Psoas muscle (tissue), 8 donors: ENCODE measurements around the gene AFF1. TPM values are rescaled to one million over a fixed set of nuclear protein-coding genes. Genes with fewer than 3 reads are reported as not detected.

ENCODE experiments used
- ATAC-seq, 4 donors: fragments of 200-7000 bp; cut with Tn5 transposase; one replicate each; pipeline ENCODE4 v1.9.1; 2020; ENCODE audit warnings: moderate library complexity in 3 of 4, mild to moderate bottlenecking in 2 of 4
- DNase-seq, 2 donors: peaks; one replicate each; pipeline ENCODE4 v3.0.0-alpha.2; 2020
- H3K27ac ChIP-seq: fragments of 200-600 bp; one replicate; pipeline ENCODE4 v1.8.0; 2022
- H3K27me3 ChIP-seq, 3 donors: fragments of 200-600 bp in 1 of 3; one replicate each; pipeline versions ENCODE4 v1.6.1 to v1.8.0; 2013 to 2022; ENCODE audit warnings: low read length in 2 of 3, mild to moderate bottlenecking in 2 of 3, moderate library complexity in 1 of 3; ENCODE audit not compliant: insufficient read depth in 3 of 3
- H3K36me3 ChIP-seq, 2 donors: fragments of 200-600 bp in 1 of 2; one replicate each; pipeline versions ENCODE4 v1.6.1 to v1.8.0; 2013 to 2022; ENCODE audit warnings: low read depth in 1 of 2, mild to moderate bottlenecking in 1 of 2, moderate library complexity in 1 of 2; ENCODE audit not compliant: insufficient read depth in 1 of 2
- H3K4me1 ChIP-seq: fragments of 200-600 bp; one replicate; pipeline ENCODE4 v1.8.0; 2022
- H3K4me3 ChIP-seq: fragments of 200-600 bp; one replicate; pipeline ENCODE4 v1.8.0; 2022; ENCODE audit warnings: mild to moderate bottlenecking
- H3K9me3 ChIP-seq: fragments of 200-600 bp; one replicate; pipeline ENCODE4 v1.8.0; 2022
- CTCF ChIP-seq: fragments of 200-600 bp; IDR thresholded peaks from one replicate; pipeline ENCODE4 v1.8.0; 2022; ENCODE audit warnings: antibody characterized with exemption
- WGBS, 3 donors: extraction: QIAGEN DNeasy Blood & Tissue Kit; methylation state at CpG; one replicate each; pipeline versions ENCODE4 v1.1.6 to v1.1.7; 2013; 5-methylcytosine and 5-hydroxymethylcytosine counted together
- intact Hi-C, 2 donors: fragments of 100-400 bp; cut with DNase I; formaldehyde crosslinking; loops; one replicate each; pipeline versions ENCODE4 v1.11.0 to v1.14.2; 2022
- polyA plus RNA-seq, 3 donors: library from polyadenylated mRNA; stranded (reverse); fragments of 200-250 nt; gene quantifications; one replicate each; pipeline ENCODE4 v1.2.3, GENCODE V29; 2013
- total RNA-seq, 4 donors: library from RNA; stranded (reverse); fragmentation: NEBNext Ultra II Directional in 2 of 4; extraction: Animal tissue kit (Norgen Biotek cat#: 25700) in 2 of 4; gene quantifications; one replicate each; pipeline versions ENCODE4 v1.2.1 to v1.2.4, GENCODE V29; 2021 to 2023
- donor health status: healthy with polysubstance abuse.
- donor health status: DM: no; HTN: no; CAD: no; lungs with moderate emphysema.
- donor health status: Bipolar disorder and iron deficiency.
- donor health status: healthy.
- donor health status: DM: yes; HTN: yes; CAD: no.
- donor health status: DM: no; HTN: no; CAD: no.
- donor health status: DM: no; HTN: no; CAD: no.
- donor health status: DM: yes; HTN: yes; CAD: no.

AFF1 gene
- total and polyA plus RNA-seq, 7 donors: 62.7 to 171 (median 120) TPM

GRCh38 chr4:87055311-87055710, 120.5 kb downstream of the AFF1 start:
- WGBS, 3 donors: 5 to 16% (median 11%) methylated on average over 2 of the region's 2 CpGs
- no peak for TF ChIP-seq CTCF
- Histone ChIP-seq H3K9me3 (no peaks in the 10 kb centered on the region), H3K27me3 (no peaks in the 10 kb centered on the region), H3K27ac (peak overlapping the region; percentile 87), H3K4me1 (peaks cover 88% of the 10 kb centered on the region), H3K36me3 (peaks cover 0 to 8% of the 10 kb centered on the region in 2 donors), H3K4me3 (peak overlapping the region; percentile 37)
- no peak for DNase-seq
- ATAC-seq: peak; percentile 34 to 51 (median 40)
- intact Hi-C loops: no loop called here

GRCh38 chr4:87056881-87057280, 122.1 kb downstream of the AFF1 start:
- intact Hi-C loops: no loop called here
- TF ChIP-seq CTCF: no peak
- Histone ChIP-seq H3K27ac (peak overlapping the region; percentile 87), H3K27me3 (no peaks in the 10 kb centered on the region), H3K4me3 (no peak overlapping the region), H3K9me3 (no peaks in the 10 kb centered on the region), H3K36me3 (peaks cover 0 to under 1% of the 10 kb centered on the region in 2 donors), H3K4me1 (peaks cover 92% of the 10 kb centered on the region)
- ATAC-seq: no peak
- no peak for DNase-seq
- 40 to 76% (median 44%) methylated on average over 2 of the region's 2 CpGs for WGBS, 3 donors

GRCh38 chr4:87057835-87058355, 123.1 kb downstream of the AFF1 start:
- intact Hi-C loops: no loop called here
- Histone ChIP-seq H3K27me3 (no peaks in the 10 kb centered on the region), H3K36me3 (no peaks in the 10 kb centered on the region), H3K27ac (peak overlapping the region; percentile 87), H3K4me3 (peak overlapping the region; percentile 14), H3K9me3 (no peaks in the 10 kb centered on the region), H3K4me1 (peaks cover 88% of the 10 kb centered on the region)
- no peak for TF ChIP-seq CTCF
- ATAC-seq (peak in 3 of 4 donors; percentile 23 to 37 (median 32)), DNase-seq (no peak)
- 48 to 59% (median 54%) methylated on average over 6 of the region's 6 CpGs for WGBS, 3 donors

GRCh38 chr4:87058356-87059073, 123.7 kb downstream of the AFF1 start:
- TF ChIP-seq CTCF: peak; percentile 26
- no peaks in the 10 kb centered on the region for H3K27me3 ChIP-seq
- no peaks in the 10 kb centered on the region for H3K36me3 ChIP-seq
- ATAC-seq (peak; percentile 53 to 70 (median 65)), DNase-seq (no peak)
- peak overlapping the region; percentile 87 for H3K27ac ChIP-seq
- H3K4me3 ChIP-seq: peak overlapping the region; percentile 14
- 50 to 65% (median 52%) methylated on average over 7 of the region's 7 CpGs for WGBS, 3 donors
- no peaks in the 10 kb centered on the region for H3K9me3 ChIP-seq
- intact Hi-C loops: no loop called here
- peaks cover 86% of the 10 kb centered on the region for H3K4me1 ChIP-seq
